Fibroblast of pulmonary artery (primary cell): Measurements from ENCODE around the gene MSX1.

Experiments
- DNase-seq: peaks from one replicate; pipeline ENCODE4 v3.0.0-alpha.2; 2010; ENCODE audit warnings: low read depth
- H3K4me3 ChIP-seq: replicated peaks from 2 replicates; pipeline ENCODE4 v1.5.1; 2011; ENCODE audit warnings: low read depth, mild to moderate bottlenecking, control low read depth, low read length, moderate library complexity
- TF ChIP-seq, protein P1 (sequence below): IDR thresholded peaks from 2 replicates; pipeline ENCODE4 v1.5.1; 2011; ENCODE audit warnings: mild to moderate bottlenecking, control low read depth, low read length, inconsistent platforms; ENCODE audit errors: missing control alignments

The MSX1 gene

GRCh38 chr4:4887426-4887825, 28.0 kb downstream of the MSX1 start:
- no peak overlapping the region for H3K4me3 ChIP-seq
- TF ChIP-seq, protein P1, sequence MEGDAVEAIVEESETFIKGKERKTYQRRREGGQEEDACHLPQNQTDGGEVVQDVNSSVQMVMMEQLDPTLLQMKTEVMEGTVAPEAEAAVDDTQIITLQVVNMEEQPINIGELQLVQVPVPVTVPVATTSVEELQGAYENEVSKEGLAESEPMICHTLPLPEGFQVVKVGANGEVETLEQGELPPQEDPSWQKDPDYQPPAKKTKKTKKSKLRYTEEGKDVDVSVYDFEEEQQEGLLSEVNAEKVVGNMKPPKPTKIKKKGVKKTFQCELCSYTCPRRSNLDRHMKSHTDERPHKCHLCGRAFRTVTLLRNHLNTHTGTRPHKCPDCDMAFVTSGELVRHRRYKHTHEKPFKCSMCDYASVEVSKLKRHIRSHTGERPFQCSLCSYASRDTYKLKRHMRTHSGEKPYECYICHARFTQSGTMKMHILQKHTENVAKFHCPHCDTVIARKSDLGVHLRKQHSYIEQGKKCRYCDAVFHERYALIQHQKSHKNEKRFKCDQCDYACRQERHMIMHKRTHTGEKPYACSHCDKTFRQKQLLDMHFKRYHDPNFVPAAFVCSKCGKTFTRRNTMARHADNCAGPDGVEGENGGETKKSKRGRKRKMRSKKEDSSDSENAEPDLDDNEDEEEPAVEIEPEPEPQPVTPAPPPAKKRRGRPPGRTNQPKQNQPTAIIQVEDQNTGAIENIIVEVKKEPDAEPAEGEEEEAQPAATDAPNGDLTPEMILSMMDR, result no peak

GRCh38 chr4:4888695-4889094, 29.2 kb downstream of the MSX1 start:
- TF ChIP-seq, protein P1, result no peak
- no peak for DNase-seq
- H3K4me3 ChIP-seq, result no peak overlapping the region

More at GRCh38 chr4:4887426-4887825, 28.0 kb downstream of the MSX1 start:
- no peak for DNase-seq

GRCh38 chr4:4889781-4890180, 30.3 kb downstream of the MSX1 start:
- H3K4me3 ChIP-seq, result no peak overlapping the region
- DNase-seq, result no peak
- TF ChIP-seq, protein P1, result no peak

GRCh38 chr4:4890574-4891255, 31.2 kb downstream of the MSX1 start:
- no peak for DNase-seq
- TF ChIP-seq, protein P1, result no peak
- no peak overlapping the region for H3K4me3 ChIP-seq

DNA sequence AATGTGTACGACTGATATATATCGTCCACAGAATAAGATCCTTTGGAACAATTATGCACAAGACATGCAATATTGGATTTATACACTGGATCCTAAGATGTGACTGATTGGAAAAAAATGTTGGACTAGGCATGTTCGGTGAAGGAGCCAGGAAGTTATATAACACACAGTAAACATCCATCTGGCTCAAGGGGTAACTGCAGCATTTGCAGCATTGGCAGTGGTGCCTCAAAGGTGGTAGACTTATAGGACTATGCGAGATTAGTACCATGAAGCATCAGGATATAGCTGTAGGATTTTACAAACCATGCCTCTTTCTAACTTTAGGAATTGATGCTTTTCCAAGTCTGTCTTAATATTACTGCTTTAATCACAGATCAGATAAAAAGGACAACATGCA, 34.3 kb downstream of the MSX1 start:
- DNase-seq, result no peak
- TF ChIP-seq, protein P1, result no peak
- H3K4me3 ChIP-seq, result no peak overlapping the region

DNA sequence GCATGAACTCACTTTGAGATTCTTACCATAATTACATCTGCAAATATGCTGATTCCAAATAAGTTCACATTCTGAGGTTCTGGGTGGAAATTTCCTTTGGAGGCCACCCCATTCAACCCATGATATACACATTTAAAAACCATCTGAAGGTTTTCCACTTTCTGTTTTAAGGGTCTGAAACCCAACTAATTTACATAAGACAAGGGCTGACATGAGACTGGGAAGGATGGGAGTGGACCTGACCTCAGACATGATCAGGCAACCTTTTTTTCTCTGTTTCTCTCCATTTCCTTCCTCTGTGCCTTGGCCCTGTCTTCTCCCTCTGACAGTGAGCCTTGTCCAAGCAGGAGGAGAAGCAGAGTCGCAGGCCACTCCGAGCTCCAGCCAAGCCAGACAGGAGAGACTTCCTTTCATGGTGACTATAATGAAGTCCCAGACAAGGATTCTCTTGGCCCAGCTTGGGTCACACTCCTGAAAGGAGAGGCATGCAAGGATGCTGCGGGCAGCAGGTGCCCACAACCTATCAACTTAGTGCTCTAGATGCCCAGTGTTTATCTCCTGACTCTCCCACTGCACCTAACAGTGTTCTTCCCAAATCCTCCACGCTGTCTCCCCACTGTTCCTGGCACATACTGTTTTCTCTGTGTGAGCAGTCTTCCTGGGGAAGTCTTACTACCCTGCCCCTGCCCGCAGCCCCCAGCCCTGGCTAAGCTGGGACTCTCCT, 39.9 kb downstream of the MSX1 start:
- DNase-seq, result no peak
- TF ChIP-seq, protein P1, result no peak

DNA sequence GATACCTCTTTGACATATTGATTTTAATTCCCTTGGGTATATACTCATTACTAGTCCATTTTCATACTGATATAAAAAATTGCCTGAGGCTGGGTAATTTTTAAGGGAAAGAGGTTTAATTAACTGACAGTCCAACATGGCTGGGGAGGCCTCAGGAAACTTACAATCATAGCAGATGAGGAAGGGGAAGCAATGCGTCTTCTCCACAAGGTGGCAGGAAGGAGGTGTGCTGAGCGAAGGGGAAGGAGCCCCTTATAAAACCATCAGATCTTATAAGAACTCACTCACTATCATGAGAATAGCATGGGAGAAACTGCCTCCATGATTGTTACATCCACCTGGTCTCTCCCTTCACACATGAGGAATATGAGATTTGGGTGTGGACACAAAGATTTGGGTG, 42.4 kb downstream of the MSX1 start:
- no peak overlapping the region for H3K4me3 ChIP-seq
- TF ChIP-seq, protein P1, result no peak
- no peak for DNase-seq

More for the DNA sequence above, 39.9 kb downstream of the MSX1 start:
- no peak overlapping the region for H3K4me3 ChIP-seq
